Panc1 (cell line): ENCODE measurements around the gene GOPC. TPM values are rescaled to one million over a fixed set of nuclear protein-coding genes. Genes with fewer than 3 reads are reported as not detected.

ENCODE experiments used
- ATAC-seq: fragments of 200-7000 bp; cut with Tn5 transposase; 2 replicates; pipeline ENCODE4 v1.9.1; 2020; ENCODE audit warnings: mild to moderate bottlenecking, moderate library complexity
- BruUV-seq: library from RNA; stranded (reverse); fragments of 400-500 nt; replicated peaks from 2 replicates; lab custom pipeline; 2021; lab: Mats Ljungman, UMichigan
- CTCF ChIA-PET: fragments of 300-600 bp; sonication (Branson Sonifier 250); formaldehyde crosslinking; loops from one replicate; lab custom pipeline; 2022; ENCODE audit warnings: antibody characterized with exemption; lab: Charles Lee
- POLR2A ChIA-PET: fragments of 300-600 bp; sonication (Branson Sonifier 250); formaldehyde crosslinking; loops from one replicate; lab custom pipeline; 2022; ENCODE audit warnings: antibody characterized with exemption; lab: Charles Lee
- DNase-seq: peaks from one replicate; pipeline ENCODE4 v3.0.0-alpha.2; 2010; ENCODE audit warnings: low read depth, low spot score
- H3K27ac ChIP-seq: 2 replicates; pipeline ENCODE4 v1.5.1; 2011; ENCODE audit warnings: mild to moderate bottlenecking, low read length, inconsistent platforms
- H3K27me3 ChIP-seq: fragments of 200-500 bp; sonication (Bioruptor generic); 2 replicates; pipeline ENCODE4 v1.6.0; 2014; ENCODE audit warnings: low read length, inconsistent platforms; ENCODE audit not compliant: control insufficient read depth, insufficient read depth
- H3K36me3 ChIP-seq: fragments of 200-500 bp; sonication (Bioruptor generic); 2 replicates; pipeline ENCODE4 v1.5.1; 2014; ENCODE audit warnings: inconsistent platforms, mild to moderate bottlenecking, low read length, moderate library complexity; ENCODE audit not compliant: control insufficient read depth, insufficient read depth
- H3K4me1 ChIP-seq: 2 replicates; pipeline ENCODE4 v1.5.1; 2011; ENCODE audit warnings: inconsistent platforms, mild to moderate bottlenecking, low read length, moderate library complexity; ENCODE audit not compliant: control insufficient read depth, insufficient read depth
- H3K4me3 ChIP-seq, 2 experiments: 2 replicates each; pipeline ENCODE4 v1.5.1; 2011 to 2012; ENCODE audit warnings: low read depth in 2 of 2, low read length in 2 of 2, mild to moderate bottlenecking in 2 of 2, inconsistent platforms in 1 of 2, moderate library complexity in 1 of 2
- H3K9me3 ChIP-seq: fragments of 200-500 bp; sonication (Bioruptor generic); 2 replicates; pipeline ENCODE4 v1.5.1; 2014; ENCODE audit warnings: low read depth, mild to moderate bottlenecking, inconsistent platforms, low read length, moderate library complexity; ENCODE audit not compliant: control insufficient read depth, insufficient read depth
- CTCF ChIP-seq: fragments of 450-650 bp; IDR thresholded peaks from 2 replicates; pipeline ENCODE4 v1.5.1; 2017; ENCODE audit warnings: mild to moderate bottlenecking
- POLR2AphosphoS5 ChIP-seq: IDR thresholded peaks from 2 replicates; pipeline ENCODE4 v1.6.1; 2012; ENCODE audit warnings: mild to moderate bottlenecking, low read depth, low read length, moderate library complexity
- SIN3A ChIP-seq: IDR thresholded peaks from 2 replicates; pipeline ENCODE4 v1.6.1; 2012; ENCODE audit warnings: low read depth, mild to moderate bottlenecking, low read length, moderate library complexity, borderline replicate concordance; ENCODE audit not compliant: insufficient read depth
- TCF7L2 ChIP-seq: IDR thresholded peaks from 2 replicates; pipeline ENCODE4 v1.6.1; 2011; ENCODE audit warnings: mild to moderate bottlenecking, low read depth, low read length, inconsistent platforms
- in situ Hi-C: cut with HindIII; loops from 2 replicates; pipeline ENCODE4 v1.10.0; 2016; ENCODE audit warnings: low sequenced_read_pairs, low pct_unique_long_range_greater_than_20kb
- intact Hi-C: fragments of 100-400 bp; cut with micrococcal nuclease; formaldehyde crosslinking; loops from one replicate; pipeline ENCODE4 v1.10.0; 2022; ENCODE audit not compliant: unreplicated experiment
- total RNA-seq: library from RNA; stranded (reverse); gene quantifications from one replicate; pipeline ENCODE4 v1.2.1, GENCODE V29; 2021; ENCODE audit not compliant: unreplicated experiment
- TF ChIP-seq, protein P1 (sequence below), 2 experiments: IDR thresholded peaks; 2 replicates each; pipeline ENCODE4 v1.6.1; 2011 to 2012; ENCODE audit warnings: low read depth in 2 of 2, control low read depth in 1 of 2, low read length in 1 of 2, mild to moderate bottlenecking in 1 of 2, moderate library complexity in 1 of 2; ENCODE audit not compliant: insufficient read depth in 1 of 2

GOPC gene
- total RNA-seq, 1 experiment from 2014 or later = 32.2 TPM

GRCh38 chr6:117592983-117593759 is 9.1 kb downstream of the GOPC start:
- intact Hi-C loops (no loop called here), in situ Hi-C loops (no loop called here)
- TF ChIP-seq SIN3A (no peak), CTCF (no peak), TCF7L2 (no peak)
- Histone ChIP-seq H3K27me3 (no peaks in the 10 kb centered on the region), H3K36me3 (peaks cover 3% of the 10 kb centered on the region; the same call in 1 of the 2 replicates), H3K4me1 (0 out of 2 replicates have a peak, but pooled peaks cover 3% of the 10 kb centered on the region), H3K9me3 (peaks cover 8% of the 10 kb centered on the region; the same call in 1 of the 2 replicates), H3K4me3 (no peak overlapping the region), H3K27ac (no peak overlapping the region)
- no peak for DNase-seq
- BruUV-seq = no TSS peak
- ChIA-PET CTCF (no interaction called here), POLR2A (no interaction called here)
- ATAC-seq = no peak

- CTCF ChIA-PET = no interaction called here
- Histone ChIP-seq H3K36me3 (peaks cover 3% of the 10 kb centered on the region; the same call in 1 of the 2 replicates), H3K27me3 (no peaks in the 10 kb centered on the region), H3K4me3 (no peak overlapping the region), H3K4me1 (0 out of 2 replicates have a peak, but pooled peaks cover 3% of the 10 kb centered on the region), H3K9me3 (no peaks in the 10 kb centered on the region), H3K27ac (no peak overlapping the region)
- no TSS peak for BruUV-seq
- in situ Hi-C loops = no loop called here
- TF ChIP-seq, protein P1, sequence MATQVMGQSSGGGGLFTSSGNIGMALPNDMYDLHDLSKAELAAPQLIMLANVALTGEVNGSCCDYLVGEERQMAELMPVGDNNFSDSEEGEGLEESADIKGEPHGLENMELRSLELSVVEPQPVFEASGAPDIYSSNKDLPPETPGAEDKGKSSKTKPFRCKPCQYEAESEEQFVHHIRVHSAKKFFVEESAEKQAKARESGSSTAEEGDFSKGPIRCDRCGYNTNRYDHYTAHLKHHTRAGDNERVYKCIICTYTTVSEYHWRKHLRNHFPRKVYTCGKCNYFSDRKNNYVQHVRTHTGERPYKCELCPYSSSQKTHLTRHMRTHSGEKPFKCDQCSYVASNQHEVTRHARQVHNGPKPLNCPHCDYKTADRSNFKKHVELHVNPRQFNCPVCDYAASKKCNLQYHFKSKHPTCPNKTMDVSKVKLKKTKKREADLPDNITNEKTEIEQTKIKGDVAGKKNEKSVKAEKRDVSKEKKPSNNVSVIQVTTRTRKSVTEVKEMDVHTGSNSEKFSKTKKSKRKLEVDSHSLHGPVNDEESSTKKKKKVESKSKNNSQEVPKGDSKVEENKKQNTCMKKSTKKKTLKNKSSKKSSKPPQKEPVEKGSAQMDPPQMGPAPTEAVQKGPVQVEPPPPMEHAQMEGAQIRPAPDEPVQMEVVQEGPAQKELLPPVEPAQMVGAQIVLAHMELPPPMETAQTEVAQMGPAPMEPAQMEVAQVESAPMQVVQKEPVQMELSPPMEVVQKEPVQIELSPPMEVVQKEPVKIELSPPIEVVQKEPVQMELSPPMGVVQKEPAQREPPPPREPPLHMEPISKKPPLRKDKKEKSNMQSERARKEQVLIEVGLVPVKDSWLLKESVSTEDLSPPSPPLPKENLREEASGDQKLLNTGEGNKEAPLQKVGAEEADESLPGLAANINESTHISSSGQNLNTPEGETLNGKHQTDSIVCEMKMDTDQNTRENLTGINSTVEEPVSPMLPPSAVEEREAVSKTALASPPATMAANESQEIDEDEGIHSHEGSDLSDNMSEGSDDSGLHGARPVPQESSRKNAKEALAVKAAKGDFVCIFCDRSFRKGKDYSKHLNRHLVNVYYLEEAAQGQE (IDR thresholded peaks at IDR 0.05; ENCODE audit: insufficient read depth in 1 of 2, low read depth in 2 of 2, low read length in 1 of 2) = no peak
- TF ChIP-seq TCF7L2 = no peak
- no peak for TF ChIP-seq CTCF
- TF ChIP-seq POLR2AphosphoS5 = no peak
- TF ChIP-seq SIN3A = no peak
- POLR2A ChIA-PET = no interaction called here
- intact Hi-C loops = no loop called here
- ATAC-seq (no peak), DNase-seq (no peak)
Observed at GRCh38 chr6:117591405-117591804, 10.9 kb downstream of the GOPC start.
